ENCODE results near the gene NUDT17. TPM values are rescaled to one million over a fixed set of nuclear protein-coding genes. Genes with fewer than 3 reads are reported as not detected.
A peak's percentile ranks its signal among the peaks of the same experiment; 100 is the strongest.

NUDT17 gene
- total and polyA plus RNA-seq, 11 donors, result 0.71 to 10.9 (median 4.2) TPM

- intact Hi-C loops (cut with DNase I), result loop anchor here in 9 of 10 donors (5.0 to 10.0 kb wide), 5 partner anchors 63 to 163 kb away; partner anchors contain the start of genes ITGA10 (in 4 of the 9), PEX11B (in 2 of the 9), ANKRD34A (in 1 of the 9) and LIX1L (in 1 of the 9)
- no peak overlapping the region for H3K27ac ChIP-seq
- 71 to 78% (median 73%) methylated on average over 15 of the region's 15 CpGs for WGBS, 4 donors
Observed at GRCh38 chr1:145849356-145850160, 4.1 kb downstream of the NUDT17 start.

GRCh38 chr1:145855426-145855948, 10.1 kb downstream of the NUDT17 start:
- H3K27ac ChIP-seq, result no peak overlapping the region
- H3K4me1 ChIP-seq, result peaks cover 0 to 22% (median 13%) of the 10 kb centered on the region in 12 donors
- WGBS, 4 donors, result 83 to 91% (median 89%) methylated on average over 7 of the region's 7 CpGs
- intact Hi-C loops (cut with DNase I), result loop anchor here in 5 of 10 donors (5.0 to 10.0 kb wide), 6 partner anchors 52 to 122 kb away; partner anchors contain the start of genes LIX1L (in 3 of the 5), ANKRD34A (in 1 of the 5), ITGA10 (in 1 of the 5) and POLR3GL (in 1 of the 5)
- ATAC-seq (no peak), DNase-seq (no peak)
- H3K36me3 ChIP-seq, result peaks cover 0 to 66% (median 63%) of the 10 kb centered on the region in 9 donors
- H3K9me3 ChIP-seq, result no peaks in the 10 kb centered on the region
- no peak overlapping the region for H3K4me3 ChIP-seq
- no peaks in the 10 kb centered on the region for H3K27me3 ChIP-seq
- TF ChIP-seq CTCF (IDR thresholded peaks at IDR 0.05), result peak in 3 of 12 donors; percentile 7 to 19 (median 11)
- no peak for TF ChIP-seq POLR2A (IDR thresholded peaks at IDR 0.05)

More at GRCh38 chr1:145849356-145850160, 4.1 kb downstream of the NUDT17 start:
- Histone ChIP-seq H3K4me3 (no peak overlapping the region), H3K4me1 (peaks cover 0 to 16% (median 11%) of the 10 kb centered on the region in 12 donors), H3K36me3 (peaks cover 0 to 70% (median 63%) of the 10 kb centered on the region in 9 donors), H3K9me3 (no peaks in the 10 kb centered on the region), H3K27me3 (no peaks in the 10 kb centered on the region)
- ATAC-seq (no peak), DNase-seq (no peak)
- TF ChIP-seq POLR2A (IDR thresholded peaks at IDR 0.05) (no peak), CTCF (IDR thresholded peaks at IDR 0.05) (peak in 6 of 12 donors; percentile 19 to 36 (median 24))

GRCh38 chr1:145857170-145857569, 11.7 kb downstream of the NUDT17 start:
- H3K36me3 ChIP-seq, result peaks cover 0 to 49% (median 46%) of the 10 kb centered on the region in 9 donors
- no peaks in the 10 kb centered on the region for H3K9me3 ChIP-seq
- no peak for TF ChIP-seq POLR2A (IDR thresholded peaks at IDR 0.05)
- TF ChIP-seq CTCF (IDR thresholded peaks at IDR 0.05), result no peak
- no peak for ATAC-seq
- 61 to 80% (median 73%) methylated on average over 4 of the region's 4 CpGs for WGBS, 4 donors
- H3K4me1 ChIP-seq, result peaks cover 0 to 22% (median 13%) of the 10 kb centered on the region in 12 donors
- intact Hi-C loops (cut with DNase I), result loop anchor here in 5 of 10 donors (5.0 to 10.0 kb wide), 6 partner anchors 50 to 120 kb away; partner anchors contain the start of genes LIX1L (in 3 of the 5), ANKRD34A (in 1 of the 5), ITGA10 (in 1 of the 5) and POLR3GL (in 1 of the 5)
- H3K27me3 ChIP-seq, result no peaks in the 10 kb centered on the region
- peak overlapping the region in 1 of 12 donors; percentile 72 for H3K4me3 ChIP-seq
- no peak overlapping the region for H3K27ac ChIP-seq
- no peak for DNase-seq

Data from heart left ventricle (tissue), 16 donors.